Activated naive CD8-positive, alpha-beta T cell treated with anti-CD3 and anti-CD28 coated beads, Interleukin-2, amount 10 ng/mL, durations not matched to agents 7 days and 5 days (primary cell): ENCODE measurements around the gene MAZ. TPM values are rescaled to one million over a fixed set of nuclear protein-coding genes. Genes with fewer than 3 reads are reported as not detected.

Experiments used
- ATAC-seq: fragments of 150-1000 bp; cut with Tn5 transposase; one replicate; pipeline ENCODE4 v1.10.0; 2021; ENCODE audit warnings: low read depth, moderate library complexity
- POLR2A ChIA-PET: fragments of 350-600 bp; sonication (Branson Sonifier 250); formaldehyde crosslinking; loops from one replicate; lab custom pipeline; 2021; ENCODE audit warnings: antibody characterized with exemption; lab: Charles Lee
- DNase-seq: peaks from one replicate; pipeline ENCODE4 v3.0.0; 2021
- H3K27ac Mint-ChIP-seq: one replicate; pipeline ENCODE4 v1.8.0; 2022; ENCODE audit warnings: mild to moderate bottlenecking, mixed read lengths
- H3K27me3 Mint-ChIP-seq: one replicate; pipeline ENCODE4 v1.8.0; 2022; ENCODE audit warnings: mild to moderate bottlenecking, moderate library complexity, mixed read lengths
- H3K36me3 Mint-ChIP-seq: one replicate; pipeline ENCODE4 v1.8.0; 2021; ENCODE audit warnings: mild to moderate bottlenecking, mixed read lengths
- H3K4me1 Mint-ChIP-seq: one replicate; pipeline ENCODE4 v1.8.0; 2021; ENCODE audit warnings: mixed read lengths
- H3K4me3 Mint-ChIP-seq: one replicate; pipeline ENCODE4 v1.8.0; 2022; ENCODE audit warnings: mild to moderate bottlenecking, moderate library complexity, mixed read lengths
- H3K9me3 Mint-ChIP-seq: one replicate; pipeline ENCODE4 v1.8.0; 2021; ENCODE audit warnings: mixed read lengths
- total RNA-seq, 2 experiments: library from RNA; stranded (reverse); gene quantifications; one replicate each; pipeline ENCODE4 v1.2.3, GENCODE V29; 2021

Gene MAZ
- total RNA-seq, 2 experiments from 2014 or later = 395 to 418 TPM

DNA sequence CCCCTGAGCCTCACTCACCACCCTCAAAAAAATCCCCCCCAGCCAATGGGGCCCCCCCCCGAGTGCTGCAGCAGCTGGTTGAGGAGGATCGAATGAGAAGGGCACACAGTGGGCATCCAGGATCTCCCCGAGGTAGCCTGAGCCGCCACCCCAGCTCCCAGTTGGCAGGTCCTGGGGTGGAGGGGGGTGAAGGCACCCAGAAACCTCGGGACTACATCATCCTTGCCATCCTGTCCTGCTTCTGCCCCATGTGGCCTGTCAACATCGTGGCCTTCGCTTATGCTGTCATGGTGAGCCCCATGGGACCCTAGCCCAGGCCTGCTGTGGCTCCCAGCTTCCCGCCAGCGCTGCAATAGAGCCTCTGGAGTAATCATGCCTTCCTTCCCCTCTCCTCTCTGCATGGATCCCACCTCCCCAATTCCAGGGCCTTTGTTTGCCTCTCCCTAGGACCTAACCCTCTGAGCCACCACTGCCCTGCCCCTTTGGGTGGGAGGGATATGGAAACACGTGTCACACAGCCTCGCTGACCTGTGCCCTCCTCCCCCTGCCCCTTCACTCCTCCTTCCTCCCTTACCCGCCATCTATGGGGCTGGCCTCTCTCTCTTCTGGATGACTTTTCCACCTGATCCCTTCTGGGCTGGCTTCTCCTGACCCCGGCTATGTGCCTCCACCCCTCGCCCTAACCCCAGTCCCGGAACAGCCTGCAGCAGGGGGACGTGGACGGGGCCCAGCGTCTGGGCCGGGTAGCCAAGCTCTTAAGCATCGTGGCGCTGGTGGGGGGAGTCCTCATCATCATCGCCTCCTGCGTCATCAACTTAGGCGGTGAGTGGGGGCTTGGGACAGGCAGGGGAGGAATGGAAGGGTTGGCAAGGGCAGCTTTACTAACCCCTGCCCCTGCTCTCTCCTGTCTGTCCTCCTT, 7.6 kb downstream of the MAZ start:
- H3K27ac Mint-ChIP-seq = no peak overlapping the region
- POLR2A ChIA-PET = no interaction called here
- H3K36me3 Mint-ChIP-seq = peaks cover 31% of the 10 kb centered on the region
- ATAC-seq = no peak
- no peaks in the 10 kb centered on the region for H3K9me3 Mint-ChIP-seq
- H3K27me3 Mint-ChIP-seq = peaks cover 12% of the 10 kb centered on the region
- no peak for DNase-seq
- H3K4me3 Mint-ChIP-seq = no peak overlapping the region
- H3K4me1 Mint-ChIP-seq = peaks cover 43% of the 10 kb centered on the region

DNA sequence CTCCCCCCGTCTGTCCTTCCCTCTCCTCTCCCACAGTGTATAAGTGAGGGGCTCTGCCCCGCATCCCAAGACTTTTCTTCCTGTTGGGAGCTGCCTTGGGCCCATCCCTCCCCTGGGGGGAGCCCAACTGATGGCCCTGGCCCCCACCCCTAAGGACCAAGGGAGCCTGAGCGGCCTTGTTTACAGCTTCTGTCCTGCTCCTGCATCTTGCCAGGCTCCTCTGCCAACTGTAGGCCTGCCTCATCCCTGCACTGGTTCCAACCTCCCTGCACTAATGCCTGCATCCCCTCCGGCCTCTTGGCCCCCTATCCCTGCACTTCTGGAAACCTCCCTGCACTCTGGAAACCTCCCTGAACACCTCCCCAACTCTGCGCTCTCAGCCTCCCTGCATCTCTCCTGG, 8.3 kb downstream of the MAZ start:
- peaks cover 45% of the 10 kb centered on the region for H3K4me1 Mint-ChIP-seq
- H3K27me3 Mint-ChIP-seq = peaks cover 12% of the 10 kb centered on the region
- no peak for DNase-seq
- H3K4me3 Mint-ChIP-seq = peak overlapping the region; percentile 93
- no peak for ATAC-seq
- H3K36me3 Mint-ChIP-seq = peaks cover 34% of the 10 kb centered on the region
- no peaks in the 10 kb centered on the region for H3K9me3 Mint-ChIP-seq
- H3K27ac Mint-ChIP-seq = peak overlapping the region; percentile 96
- POLR2A ChIA-PET = no interaction called here

DNA sequence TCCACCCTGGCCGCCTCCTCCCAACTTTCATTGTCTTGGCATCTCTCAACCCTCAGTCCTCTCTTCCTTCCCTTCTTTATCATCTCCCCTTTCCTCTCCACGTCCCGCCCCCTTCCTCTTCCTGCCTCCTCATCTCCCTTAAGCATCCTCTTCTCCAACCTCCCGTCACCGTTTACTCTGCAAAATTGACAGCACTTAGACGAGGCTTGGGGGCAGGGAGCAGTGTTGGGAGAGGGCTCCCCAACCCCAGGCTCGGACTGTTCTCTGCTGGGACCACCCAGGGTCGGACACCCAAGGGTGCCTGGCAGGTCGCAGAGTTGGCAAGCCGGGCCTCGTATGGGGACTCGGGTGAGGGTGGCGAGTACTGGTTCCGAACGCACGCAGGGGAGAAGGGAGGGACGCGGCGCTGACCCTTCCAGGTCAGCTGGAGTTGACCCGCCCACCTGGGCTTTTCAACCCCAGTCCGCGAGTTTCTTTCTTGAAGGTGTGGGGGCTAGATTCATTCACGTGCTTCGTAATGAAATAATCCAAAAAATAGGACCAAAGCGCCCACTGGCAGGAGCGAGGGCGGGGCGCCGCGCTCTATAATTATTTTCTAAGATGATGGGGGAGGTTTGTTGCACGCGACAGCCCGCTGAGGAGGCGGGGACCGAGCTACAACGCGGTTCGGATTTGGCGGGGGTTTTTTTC, 8.8 kb downstream of the MAZ start:
- Mint-ChIP-seq H3K36me3 (peaks cover 32% of the 10 kb centered on the region), H3K4me3 (peak overlapping the region; percentile 93), H3K27ac (peak overlapping the region; percentile 96), H3K27me3 (peaks cover 12% of the 10 kb centered on the region), H3K9me3 (no peaks in the 10 kb centered on the region), H3K4me1 (peaks cover 47% of the 10 kb centered on the region)
- no peak for ATAC-seq
- peak; percentile 56 for DNase-seq
- POLR2A ChIA-PET = interaction anchor here (0.5 to 4.3 kb wide), 17 partner anchors 8 to 263 kb away, joined by 3 to 82 read pairs (median 3); partner anchors contain the start of genes KIF22, MAZ and QPRT

DNA sequence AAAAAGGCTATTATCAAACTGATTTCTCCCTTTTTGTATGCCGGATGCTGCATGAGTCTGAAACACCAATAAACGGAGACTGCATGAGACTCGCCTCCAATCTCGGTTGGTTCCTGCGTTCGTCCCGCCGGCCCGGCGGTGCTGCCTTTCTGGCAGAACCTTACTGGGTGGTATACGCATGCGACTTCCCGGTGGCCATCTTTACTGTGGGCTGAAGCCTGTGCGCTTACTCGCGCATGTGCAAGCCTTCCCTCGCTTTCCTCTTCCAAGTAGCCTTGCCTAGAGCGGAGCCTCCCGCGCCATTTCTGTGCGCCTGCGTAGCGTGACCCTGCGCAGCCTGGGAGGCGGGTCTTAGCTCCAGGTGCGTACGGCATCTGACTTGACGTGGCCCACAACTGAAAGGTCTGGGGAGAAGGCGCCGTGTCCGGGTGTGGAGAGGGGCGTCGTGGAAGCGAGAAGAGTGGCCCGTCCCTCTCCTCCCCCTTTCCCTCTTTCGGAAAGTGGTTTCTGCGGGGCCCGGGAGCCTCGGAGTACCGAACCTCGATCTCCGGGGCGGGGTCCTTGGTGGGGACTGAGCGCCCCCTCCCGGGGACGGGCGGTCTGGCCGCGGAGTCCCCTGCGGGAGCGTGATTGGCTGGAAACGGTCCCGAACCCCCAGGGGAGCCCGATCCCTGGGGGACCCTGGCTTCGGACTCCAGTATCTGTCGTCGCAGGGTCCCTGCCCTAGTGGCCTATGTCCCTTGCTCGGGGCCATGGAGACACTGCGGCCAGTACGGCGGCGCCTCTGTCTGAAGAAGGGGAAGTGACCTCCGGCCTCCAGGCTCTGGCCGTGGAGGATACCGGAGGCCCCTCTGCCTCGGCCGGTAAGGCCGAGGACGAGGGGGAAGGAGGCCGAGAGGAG, 9.7 kb downstream of the MAZ start, which contains the start of gene PAGR1:
Gene PAGR1 (plus strand): TSS at position 360 of the 901 bp plus-strand sequence. CDS start 374 bp downstream, at position 734.
- H3K9me3 Mint-ChIP-seq = no peaks in the 10 kb centered on the region
- H3K27ac Mint-ChIP-seq = peak within 1 kb of the TSS; percentile 96
- peaks cover 28% of the 10 kb centered on the region for H3K36me3 Mint-ChIP-seq
- peak within 1 kb of the TSS; percentile 93 for H3K4me3 Mint-ChIP-seq
- peaks cover 39% of the 10 kb centered on the region for H3K4me1 Mint-ChIP-seq
- DNase-seq (peak; percentile 96), ATAC-seq (peak; percentile 78)
- POLR2A ChIA-PET = interaction anchor here (0.5 to 4.3 kb wide), 23 partner anchors 9 to 263 kb away, joined by 3 to 82 read pairs (median 4); partner anchors contain the start of genes KIF22, MAZ and QPRT
- H3K27me3 Mint-ChIP-seq = peaks cover 12% of the 10 kb centered on the region

DNA sequence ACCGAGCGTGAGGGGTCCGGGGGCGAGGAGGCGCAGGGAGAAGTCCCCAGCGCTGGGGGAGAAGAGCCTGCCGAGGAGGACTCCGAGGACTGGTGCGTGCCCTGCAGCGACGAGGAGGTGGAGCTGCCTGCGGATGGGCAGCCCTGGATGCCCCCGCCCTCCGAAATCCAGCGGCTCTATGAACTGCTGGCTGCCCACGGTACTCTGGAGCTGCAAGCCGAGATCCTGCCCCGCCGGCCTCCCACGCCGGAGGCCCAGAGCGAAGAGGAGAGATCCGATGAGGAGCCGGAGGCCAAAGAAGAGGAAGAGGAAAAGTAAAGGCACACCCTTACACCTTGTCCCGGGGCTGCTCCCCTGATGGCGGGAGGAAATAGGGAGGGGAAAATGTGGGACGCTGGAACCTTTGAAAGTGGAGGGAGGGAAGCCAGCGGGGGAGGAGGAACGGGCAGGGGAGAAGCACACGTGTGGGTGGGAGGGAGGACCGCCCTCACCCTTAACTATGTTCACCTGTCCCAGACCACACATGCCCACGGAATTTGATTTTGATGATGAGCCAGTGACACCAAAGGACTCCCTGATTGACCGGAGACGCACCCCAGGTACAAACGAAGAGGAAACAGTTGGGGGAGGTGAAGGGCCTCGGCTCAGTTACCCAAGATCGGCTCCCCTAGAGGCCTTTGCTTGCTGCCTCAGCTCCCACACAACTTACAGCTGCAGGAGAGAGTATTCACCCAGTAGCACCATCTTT, 10.5 kb downstream of the MAZ start:
- H3K4me3 Mint-ChIP-seq = peak overlapping the region; percentile 93
- peaks cover 35% of the 10 kb centered on the region for H3K4me1 Mint-ChIP-seq
- H3K27ac Mint-ChIP-seq = peak overlapping the region; percentile 96
- POLR2A ChIA-PET = interaction anchor here (0.6 to 4.3 kb wide), 13 partner anchors 10 to 126 kb away, joined by 3 to 82 read pairs (median 5); partner anchors contain the start of genes KIF22 and MAZ
- peaks cover 12% of the 10 kb centered on the region for H3K27me3 Mint-ChIP-seq
- no peaks in the 10 kb centered on the region for H3K9me3 Mint-ChIP-seq
- DNase-seq (peak; percentile 79), ATAC-seq (peak; percentile 46)
- peaks cover 24% of the 10 kb centered on the region for H3K36me3 Mint-ChIP-seq

DNA sequence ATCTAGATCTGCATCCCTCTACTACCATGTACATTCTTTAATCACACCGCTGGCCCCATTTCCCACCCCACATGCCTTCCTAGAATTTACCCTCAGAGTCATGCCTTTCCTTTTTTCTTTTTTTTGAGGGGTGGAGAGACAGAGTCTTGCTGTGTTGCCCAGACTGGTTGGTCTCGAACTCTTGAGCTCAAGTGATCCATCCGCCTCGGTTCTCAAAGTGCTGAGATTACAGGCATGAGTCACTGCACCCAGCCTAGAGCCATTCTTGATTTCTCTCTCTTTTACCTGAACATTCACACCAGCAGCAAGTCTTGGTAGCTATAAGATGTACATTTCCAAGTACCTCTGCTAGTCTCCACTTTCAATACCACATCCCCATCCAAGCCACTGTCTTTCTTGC, 11.8 kb downstream of the MAZ start:
- Mint-ChIP-seq H3K4me1 (peaks cover 42% of the 10 kb centered on the region), H3K4me3 (peak overlapping the region; percentile 96), H3K27ac (peak overlapping the region; percentile 84), H3K9me3 (no peaks in the 10 kb centered on the region), H3K27me3 (peaks cover 3% of the 10 kb centered on the region), H3K36me3 (peaks cover 27% of the 10 kb centered on the region)
- no peak for DNase-seq
- POLR2A ChIA-PET = interaction anchor here (2.1 to 4.3 kb wide), 3 partner anchors 9 to 28 kb away, joined by 12 to 82 read pairs (median 32); partner anchors contain the start of genes KIF22 and MAZ
- no peak for ATAC-seq

DNA sequence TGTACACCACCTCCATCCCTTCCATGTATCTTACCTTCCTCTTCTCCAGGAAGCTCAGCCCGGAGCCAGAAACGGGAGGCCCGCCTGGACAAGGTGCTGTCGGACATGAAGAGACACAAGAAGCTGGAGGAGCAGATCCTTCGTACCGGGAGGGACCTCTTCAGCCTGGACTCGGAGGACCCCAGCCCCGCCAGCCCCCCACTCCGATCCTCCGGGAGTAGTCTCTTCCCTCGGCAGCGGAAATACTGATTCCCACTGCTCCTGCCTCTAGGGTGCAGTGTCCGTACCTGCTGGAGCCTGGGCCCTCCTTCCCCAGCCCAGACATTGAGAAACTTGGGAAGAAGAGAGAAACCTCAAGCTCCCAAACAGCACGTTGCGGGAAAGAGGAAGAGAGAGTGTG, 13.2 kb downstream of the MAZ start:
- Mint-ChIP-seq H3K9me3 (no peaks in the 10 kb centered on the region), H3K27me3 (no peaks in the 10 kb centered on the region), H3K4me3 (peak overlapping the region; percentile 96), H3K36me3 (peaks cover 27% of the 10 kb centered on the region), H3K4me1 (peaks cover 43% of the 10 kb centered on the region), H3K27ac (peak overlapping the region; percentile 86)
- POLR2A ChIA-PET = interaction anchor here (0.8 to 4.3 kb wide), 8 partner anchors 7 to 117 kb away, joined by 4 to 82 read pairs (median 18); partner anchors contain the start of genes KIF22 and MAZ
- DNase-seq (no peak), ATAC-seq (no peak)

DNA sequence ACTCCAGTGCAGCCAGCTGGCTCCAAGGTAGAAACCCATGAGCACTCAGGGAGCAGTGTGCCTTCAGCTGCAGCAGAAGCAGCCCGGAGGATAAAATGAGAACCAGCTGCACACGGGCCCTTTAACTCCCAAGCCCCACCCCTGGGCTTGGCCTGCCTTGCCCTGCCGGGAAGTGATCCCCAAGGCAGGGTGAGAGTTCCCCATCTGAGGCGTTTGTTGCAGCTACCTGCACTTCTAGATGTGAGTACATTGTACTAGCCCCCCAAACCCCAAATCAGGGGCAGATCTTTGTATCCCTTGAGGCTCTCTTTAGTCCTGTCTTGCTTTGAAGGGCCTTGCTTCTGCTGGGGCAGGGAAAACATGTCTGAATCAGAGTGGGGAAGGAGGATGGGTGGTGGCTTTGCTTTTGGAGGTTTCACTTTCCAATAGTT, 14.0 kb downstream of the MAZ start, which contains the start of gene MVP:
Gene MVP (plus strand): TSS at position 192 of the 431 bp plus-strand sequence. CDS start 10,088 bp downstream, outside the sequence.
- DNase-seq (peak; percentile 65), ATAC-seq (no peak)
- Mint-ChIP-seq H3K36me3 (peaks cover 29% of the 10 kb centered on the region), H3K9me3 (no peaks in the 10 kb centered on the region), H3K27ac (peak within 1 kb of the TSS; percentile 86), H3K27me3 (no peaks in the 10 kb centered on the region), H3K4me1 (peaks cover 41% of the 10 kb centered on the region), H3K4me3 (peak within 1 kb of the TSS; percentile 96)
- POLR2A ChIA-PET = interaction anchor here (0.6 to 4.0 kb wide), 12 partner anchors 13 to 245 kb away, joined by 3 to 43 read pairs (median 6); partner anchors contain the start of genes KIF22, MAZ and TMEM219

DNA sequence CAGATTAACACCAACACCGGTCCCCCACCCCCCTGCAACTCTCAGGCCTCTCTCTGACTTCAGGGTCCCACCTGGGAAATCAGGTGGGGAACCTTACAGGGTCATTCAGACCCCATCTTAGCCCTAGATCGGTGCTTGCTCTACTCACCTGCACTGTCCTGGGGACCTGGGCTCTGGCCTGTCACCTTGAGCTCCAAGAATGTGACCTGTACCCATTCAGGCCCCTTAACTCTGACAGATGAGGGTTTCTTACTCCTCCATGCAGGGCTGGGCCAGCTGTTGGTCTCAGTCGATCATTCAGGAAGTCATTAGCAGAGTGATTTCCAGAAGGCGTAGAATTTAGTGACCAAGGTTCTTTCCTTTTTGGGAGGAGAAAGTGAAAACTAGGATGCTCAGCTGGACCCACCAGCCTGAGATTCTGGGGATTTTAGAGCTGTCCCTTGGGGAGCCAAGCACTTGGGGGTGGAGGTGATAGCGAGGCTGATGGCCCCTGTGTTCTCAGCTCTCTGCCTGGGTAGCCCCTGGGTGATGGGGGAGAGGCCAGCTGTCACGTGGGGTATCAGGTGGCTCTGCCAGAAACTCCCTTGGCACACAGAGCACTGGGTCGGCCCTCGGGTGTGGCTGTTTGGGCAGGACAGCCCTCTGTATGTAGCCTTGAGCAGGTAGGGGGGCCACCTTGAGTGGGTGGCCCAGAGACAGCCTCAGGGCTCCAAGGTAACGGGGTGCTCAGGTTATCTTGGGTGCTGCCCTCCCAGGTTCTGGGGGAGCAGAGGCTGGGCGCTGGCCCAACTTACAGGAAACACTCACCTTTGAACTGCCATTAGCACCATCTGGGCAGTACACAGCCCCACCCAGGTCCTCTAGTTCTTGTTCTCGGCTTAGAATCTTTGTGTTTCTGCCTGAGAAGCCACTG, 14.7 kb downstream of the MAZ start:
- no peaks in the 10 kb centered on the region for H3K27me3 Mint-ChIP-seq
- no peaks in the 10 kb centered on the region for H3K9me3 Mint-ChIP-seq
- DNase-seq = peak; percentile 60
- POLR2A ChIA-PET = interaction anchor here (0.5 to 4.0 kb wide), 14 partner anchors 11 to 813 kb away, joined by 3 to 43 read pairs (median 4); partner anchors contain the start of genes KCTD13, KIF22, MAZ and TMEM219
- H3K4me1 Mint-ChIP-seq = peaks cover 46% of the 10 kb centered on the region
- H3K36me3 Mint-ChIP-seq = peaks cover 30% of the 10 kb centered on the region
- peak overlapping the region; percentile 86 for H3K27ac Mint-ChIP-seq
- peak; percentile 8 for ATAC-seq
- peak overlapping the region; percentile 96 for H3K4me3 Mint-ChIP-seq

DNA sequence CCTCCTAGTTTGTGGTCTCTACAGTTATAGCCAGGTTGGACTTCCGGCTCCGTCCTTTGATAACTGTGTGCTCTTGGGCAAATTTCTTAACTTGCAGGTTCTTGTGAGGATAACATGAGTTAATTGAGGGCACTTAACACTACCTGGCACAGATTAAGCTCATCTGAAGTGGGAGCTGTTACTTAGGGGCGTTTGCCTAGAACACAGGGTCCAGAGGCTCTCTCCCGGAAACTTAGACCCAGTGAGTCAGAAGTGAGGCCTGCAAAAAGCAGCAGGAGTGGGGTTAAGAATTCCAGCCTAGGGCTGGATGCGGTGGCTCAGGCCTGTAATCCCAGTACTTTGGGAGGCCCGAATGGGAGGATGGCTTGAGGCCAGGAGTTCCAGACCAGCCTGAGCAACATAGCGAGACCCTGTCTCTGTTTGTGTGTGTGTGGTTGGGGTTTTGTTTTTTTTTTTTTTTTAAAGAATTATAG, 15.3 kb downstream of the MAZ start:
- no peaks in the 10 kb centered on the region for H3K9me3 Mint-ChIP-seq
- POLR2A ChIA-PET = interaction anchor here (0.5 to 4.0 kb wide), 12 partner anchors 10 to 813 kb away, joined by 3 to 43 read pairs (median 6); partner anchors contain the start of genes KCTD13, KIF22, MAZ and TMEM219
- ATAC-seq (no peak), DNase-seq (no peak)
- H3K4me3 Mint-ChIP-seq = peak overlapping the region; percentile 96
- H3K27me3 Mint-ChIP-seq = no peaks in the 10 kb centered on the region
- H3K4me1 Mint-ChIP-seq = peaks cover 51% of the 10 kb centered on the region
- peaks cover 30% of the 10 kb centered on the region for H3K36me3 Mint-ChIP-seq
- peak overlapping the region; percentile 86 for H3K27ac Mint-ChIP-seq
